Hindlimb muscle (tissue), 1 donor: ENCODE results near the gene PARL. TPM values are rescaled to one million over a fixed set of nuclear protein-coding genes. Genes with fewer than 3 reads are reported as not detected.
A peak's percentile ranks its signal among the peaks of the same experiment; 100 is the strongest.
"Not testable (repeated sequence)": the region's sequence is repeated elsewhere in the genome, so short reads cannot be mapped to it uniquely, and the experiment has no call there.

Source experiments
- DNase-seq: peaks from one replicate; pipeline ENCODE4 v3.0.0-alpha.2; 2013
- polyA plus RNA-seq: library from polyadenylated mRNA; unstranded; fragments of 120-200 nt; gene quantifications from one replicate; pipeline ENCODE4 v1.2.1, GENCODE V29; 2013; ENCODE audit not compliant: insufficient read length

Gene PARL
- polyA plus RNA-seq, 1 donor, result 35.5 TPM

DNA sequence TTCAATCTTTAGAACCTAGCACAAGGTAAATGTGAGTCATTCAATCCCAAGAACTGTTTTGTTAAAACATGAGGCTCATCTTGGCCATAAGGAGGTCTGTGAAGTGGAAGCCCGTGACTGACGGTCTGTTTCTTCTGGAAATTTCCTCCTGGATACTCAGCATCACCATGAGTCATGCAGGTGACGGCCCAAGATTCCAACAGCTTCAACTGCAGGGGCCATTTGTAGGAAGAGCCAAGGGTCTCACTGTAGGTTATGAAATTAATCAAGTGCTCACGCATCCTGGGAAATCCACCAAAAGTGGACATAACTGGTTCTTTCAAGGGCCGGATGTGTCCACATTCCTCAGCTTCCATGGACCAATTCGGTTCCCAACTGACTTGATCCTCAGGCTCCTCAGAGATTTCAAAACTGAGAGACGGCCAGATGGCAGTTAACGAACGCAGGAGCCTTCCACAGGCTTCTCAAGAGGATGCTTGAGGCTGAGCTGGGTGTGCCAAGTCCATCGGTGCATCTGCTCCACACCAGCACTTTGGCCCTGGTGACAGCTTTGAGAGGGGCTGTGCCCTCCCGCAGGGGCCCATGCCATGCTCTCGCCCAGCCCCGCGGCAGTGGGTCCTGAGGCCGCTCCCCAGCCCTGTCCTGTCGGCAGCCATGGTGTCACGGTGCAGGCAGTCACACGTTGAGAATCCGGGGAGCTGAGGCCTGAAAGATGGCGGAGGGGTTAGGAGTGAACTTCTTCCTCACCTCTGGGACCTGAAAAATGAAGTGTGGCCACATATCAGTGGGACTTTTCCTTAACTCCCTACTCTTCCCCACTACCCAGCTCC, 67.8 kb downstream of the PARL start:
- DNase-seq, result no peak

DNA sequence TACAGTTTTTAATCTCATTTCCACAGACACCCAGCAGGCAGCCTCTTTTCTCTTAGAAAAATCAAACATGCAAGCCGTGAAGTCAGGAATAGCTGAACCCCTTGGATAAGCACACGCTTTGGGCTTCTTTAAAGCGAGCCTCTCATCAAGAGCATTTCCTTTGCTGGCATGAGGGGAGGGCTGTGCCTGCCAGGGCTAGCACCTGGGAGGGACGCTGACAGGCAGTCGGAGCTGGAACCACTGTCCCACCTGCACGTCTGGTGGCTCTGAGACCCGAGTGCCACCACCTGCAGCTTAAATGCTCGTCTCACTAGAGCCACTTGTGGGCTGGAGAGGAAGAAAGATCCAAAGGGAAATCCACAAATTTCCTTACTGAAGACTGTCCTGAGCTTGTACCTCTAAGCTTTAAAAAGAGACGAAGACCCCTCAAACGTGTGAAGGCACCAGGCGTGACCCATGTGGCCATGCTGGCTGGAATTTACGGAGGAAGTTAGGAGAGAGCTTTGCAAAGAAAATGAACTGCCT, 68.7 kb downstream of the PARL start:
- no peak for DNase-seq

DNA sequence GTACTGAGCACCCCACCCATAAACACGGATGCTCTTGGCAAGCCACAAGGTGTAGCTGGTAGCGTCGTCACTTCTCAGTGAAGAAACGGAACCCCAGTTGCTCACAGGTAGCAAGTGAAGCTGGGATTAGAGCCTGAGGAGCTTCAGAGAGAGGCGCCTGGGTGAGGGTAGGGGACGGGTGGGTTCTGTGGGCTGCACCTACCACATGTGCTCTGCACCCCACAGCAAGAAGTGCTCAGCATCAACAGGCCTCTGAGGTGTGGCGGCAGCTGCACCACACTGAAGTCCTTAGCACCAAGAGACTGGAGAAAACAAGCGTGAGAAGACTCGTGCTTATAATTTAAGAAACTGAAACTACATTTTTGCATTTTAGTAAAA, 69.1 kb downstream of the PARL start:
- no peak for DNase-seq

DNA sequence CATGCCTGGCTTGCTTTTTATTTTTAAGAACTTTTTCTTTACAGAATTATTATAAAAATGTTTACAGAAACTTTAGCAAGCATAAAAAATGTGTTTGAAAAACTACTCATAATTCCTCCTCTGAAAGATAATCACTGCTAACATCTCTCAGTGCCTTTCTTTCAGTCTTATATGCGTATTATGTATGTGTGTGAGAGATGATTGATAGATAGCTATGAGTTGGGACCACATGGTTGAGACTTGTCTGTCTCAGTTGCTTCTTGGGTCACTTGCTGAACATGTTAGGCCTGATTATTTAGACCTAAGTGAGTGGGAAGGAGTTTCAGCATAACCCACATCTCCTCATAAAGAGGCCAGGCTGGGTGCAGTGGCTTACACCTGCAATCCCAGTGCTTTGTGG, 70.4 kb downstream of the PARL start:
- no peak for DNase-seq

DNA sequence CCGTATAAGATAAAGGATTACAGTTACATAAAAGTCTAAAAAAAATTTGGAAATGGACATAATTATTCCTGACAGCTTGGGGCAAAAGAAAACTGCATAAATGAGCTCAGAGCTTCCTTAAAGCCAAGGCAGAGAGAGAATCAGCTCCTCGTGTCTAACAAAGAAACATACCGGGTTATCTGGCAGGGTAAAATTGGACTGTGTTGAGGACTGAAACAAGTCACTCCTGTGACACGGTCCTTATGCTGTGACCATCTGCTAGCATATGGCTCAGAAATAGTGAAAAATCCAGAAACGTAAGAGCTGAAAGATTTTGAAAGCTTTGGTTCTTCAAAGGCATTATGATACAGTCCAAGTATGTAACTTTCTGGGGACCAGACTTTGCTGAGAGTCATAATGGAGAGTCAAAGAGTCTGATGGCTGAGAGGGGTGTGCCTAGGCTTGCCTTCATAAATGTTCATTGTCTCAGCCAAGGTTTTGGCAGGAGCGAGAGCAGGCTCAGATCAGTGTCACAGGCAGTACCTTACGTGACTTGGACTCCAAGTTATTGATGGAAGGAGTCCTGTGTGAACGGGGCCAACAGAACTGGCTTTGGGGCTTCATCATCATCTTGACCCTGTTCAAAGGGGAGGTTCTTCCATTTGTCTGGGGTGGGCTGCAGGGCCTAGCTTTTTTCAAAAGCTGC, 71.8 kb downstream of the PARL start:
- no peak for DNase-seq

GRCh38 chr3:183811638-183812037, 73.0 kb downstream of the PARL start:
- DNase-seq, result no peak

GRCh38 chr3:183810643-183811594, 73.8 kb downstream of the PARL start:
- DNase-seq, result no peak

DNA sequence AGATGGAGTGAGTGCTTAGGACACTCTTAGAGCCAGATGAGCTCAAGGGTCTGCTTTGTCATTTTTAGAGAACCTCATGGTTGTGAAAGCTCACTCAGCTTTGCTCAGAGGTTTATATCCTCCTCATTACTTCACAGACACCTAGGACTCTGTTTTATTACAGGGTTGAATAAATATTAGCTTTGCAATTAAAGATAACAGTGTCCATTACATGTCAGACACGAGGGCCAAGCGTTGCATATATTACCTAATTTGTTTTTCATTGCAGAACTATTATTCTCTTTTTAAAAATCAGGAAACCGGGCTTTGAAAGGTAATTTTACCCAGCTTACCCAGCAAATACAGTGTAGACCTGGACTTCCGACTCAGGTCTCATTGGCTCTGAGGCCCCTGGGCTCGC, 75.4 kb downstream of the PARL start:
- DNase-seq, result no peak

DNA sequence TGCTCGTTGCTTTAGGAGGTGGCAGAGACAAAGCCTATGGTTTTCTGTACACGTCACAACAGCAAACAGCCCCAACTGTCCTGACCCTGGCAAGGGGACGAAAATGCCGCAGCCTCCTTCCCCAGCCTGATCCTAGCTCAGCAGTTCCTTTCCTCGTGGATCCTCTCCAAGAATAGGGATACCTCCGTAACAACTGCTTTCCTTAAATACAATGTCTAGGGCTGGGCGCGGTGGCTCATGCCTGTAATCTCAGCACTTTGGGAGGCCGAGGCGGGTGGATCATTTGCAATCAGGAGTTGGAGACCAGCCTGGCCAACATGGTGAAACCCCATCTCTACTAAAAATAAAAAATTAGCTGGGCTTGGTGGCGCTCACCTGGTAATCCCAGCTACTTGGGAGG, 76.3 kb downstream of the PARL start:
- no peak for DNase-seq

DNA sequence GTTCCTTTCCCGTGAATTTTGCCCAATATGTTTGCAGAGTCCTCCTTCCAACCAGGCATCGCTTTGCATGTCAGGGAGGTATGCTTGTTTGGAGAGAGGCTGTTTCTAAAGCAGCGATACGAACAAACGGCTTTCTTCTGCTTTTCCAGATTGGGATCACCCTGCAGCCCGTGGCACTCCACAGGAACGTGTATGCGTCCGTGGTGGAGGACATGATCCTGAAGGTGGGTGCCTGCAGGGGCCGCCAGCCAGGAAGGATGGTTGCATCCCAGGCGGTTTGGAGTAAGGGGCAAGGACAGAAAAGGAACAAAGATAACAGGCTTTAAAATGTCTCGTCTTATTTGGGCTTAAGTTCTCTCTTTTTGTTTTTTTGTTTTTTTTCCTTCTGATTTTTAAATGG, 76.8 kb downstream of the PARL start:
- no peak for DNase-seq

DNA sequence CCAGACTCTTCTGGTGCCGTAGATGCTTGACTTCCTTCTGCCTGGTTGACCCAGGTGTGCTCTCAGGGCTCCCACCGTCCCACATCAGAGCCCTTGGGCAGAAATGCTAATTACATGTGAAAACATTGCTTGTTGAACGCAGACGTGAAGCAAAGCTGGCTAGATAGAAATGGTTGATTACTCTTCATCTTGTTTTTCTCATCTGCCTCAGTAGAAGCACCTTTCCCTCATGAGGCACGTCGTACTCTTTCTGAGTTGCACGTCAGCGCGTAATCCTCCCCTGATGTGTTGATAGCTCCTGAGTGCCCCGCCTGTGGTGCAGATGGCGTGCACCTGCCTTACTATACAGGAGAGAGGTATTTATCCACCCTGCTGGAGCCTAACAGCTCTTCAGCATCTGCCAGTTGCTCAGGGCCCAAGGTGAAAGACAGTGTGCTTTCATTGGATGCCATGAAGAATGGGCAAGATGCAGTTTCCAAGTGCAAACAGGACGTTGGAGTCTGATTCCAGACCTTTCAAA, 77.4 kb downstream of the PARL start:
- DNase-seq, result no peak

GRCh38 chr3:183802989-183803388, 81.7 kb downstream of the PARL start:
- DNase-seq, result no peak

DNA sequence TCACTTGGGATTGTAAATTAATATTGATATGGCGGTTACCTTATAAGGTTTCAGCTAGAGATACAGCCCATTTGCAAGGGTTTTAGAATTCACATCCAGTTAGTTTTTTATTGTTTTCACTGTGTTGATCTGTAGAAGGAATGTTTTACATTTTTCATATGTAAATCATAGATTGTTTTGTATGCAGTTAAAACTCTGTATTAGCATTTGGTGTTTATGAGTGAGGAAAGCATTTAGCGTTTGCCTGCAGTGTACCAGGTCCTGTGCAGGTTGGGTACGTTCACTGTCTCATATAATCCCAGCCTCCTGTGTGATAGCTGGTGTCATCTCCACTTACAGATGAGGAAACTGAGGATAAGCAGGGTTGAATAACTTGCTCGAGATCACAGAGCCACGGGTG, 83.1 kb downstream of the PARL start:
- no peak for DNase-seq

DNA sequence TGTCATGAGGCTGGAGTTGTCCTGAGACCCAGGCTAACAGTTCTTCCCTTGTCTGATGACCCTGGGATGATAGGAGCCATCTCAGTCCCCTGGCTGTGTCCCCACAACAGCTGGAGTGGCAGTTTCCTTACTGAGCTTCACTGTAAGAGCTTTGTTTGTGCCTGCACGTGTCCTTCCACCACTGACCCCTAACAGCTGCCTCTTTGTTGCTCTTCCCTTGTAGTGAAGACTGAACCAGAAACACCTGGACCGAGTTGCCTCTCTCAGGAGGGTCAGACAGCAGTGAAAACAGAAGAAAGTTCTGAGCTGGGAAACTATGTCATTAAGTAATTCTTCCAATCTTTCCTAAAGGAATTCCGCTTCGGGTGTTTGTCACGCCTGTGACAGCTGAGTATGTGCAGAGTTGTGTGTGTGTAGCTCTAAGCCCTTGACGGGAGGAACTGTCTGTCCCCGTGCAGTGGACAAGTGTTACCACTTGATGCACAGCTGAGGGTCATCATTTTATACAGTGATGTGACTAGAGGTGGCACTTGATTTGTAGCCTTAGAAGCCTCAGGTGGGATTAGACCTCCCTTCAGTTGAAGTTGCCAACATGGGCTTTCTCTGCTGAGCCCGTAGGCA, 84.3 kb downstream of the PARL start:
- peak; percentile 17 for DNase-seq

- no peak for DNase-seq
Observed at GRCh38 chr3:183799461-183799860, 85.2 kb downstream of the PARL start.

- no peak for DNase-seq
Observed at GRCh38 chr3:183797996-183798395, 86.7 kb downstream of the PARL start.

DNA sequence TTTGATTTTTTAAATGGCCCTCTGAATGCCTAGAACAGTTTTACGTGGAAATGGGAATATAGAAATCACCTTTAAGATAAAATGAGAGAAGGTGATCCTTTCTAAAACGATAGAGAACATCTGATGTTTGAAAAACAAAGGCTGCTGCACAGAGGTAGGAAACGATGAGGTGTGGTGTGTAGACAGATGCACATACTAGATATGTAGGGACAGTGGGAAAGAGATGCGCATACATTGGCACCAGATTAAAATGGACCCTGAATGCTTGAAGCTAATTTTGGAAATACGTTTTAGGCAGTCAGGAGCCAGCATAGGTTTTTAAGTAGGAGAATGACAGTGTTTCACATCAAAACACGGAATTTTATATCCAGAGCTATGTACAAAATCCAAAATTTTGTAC, 88.3 kb downstream of the PARL start:
- DNase-seq, result no peak

- DNase-seq, result no peak
Observed at GRCh38 chr3:183794452-183794851, 90.2 kb downstream of the PARL start.

GRCh38 chr3:183792976-183793375, 91.7 kb downstream of the PARL start:
- DNase-seq, result no peak

GRCh38 chr3:183790700-183791099, 94.0 kb downstream of the PARL start:
- no peak for DNase-seq

GRCh38 chr3:183789826-183790225, 94.9 kb downstream of the PARL start:
- no peak for DNase-seq

GRCh38 chr3:183784503-183784902, 100.2 kb downstream of the PARL start:
- not testable (repeated sequence) for DNase-seq
